SU-DHL-6 (cell line): ENCODE measurements around the gene GNGT2.

Experiments
- H2AFZ ChIP-seq: fragments of 200-600 bp; sonication (generic); 2 replicates; pipeline ENCODE4 v1.6.1; 2014; ENCODE audit warnings: low read depth, mild to moderate bottlenecking, moderate library complexity, mixed read lengths, antibody characterized with exemption, low read length; ENCODE audit not compliant: severe bottlenecking
- H3F3A ChIP-seq: fragments of 200-600 bp; shearing (Covaris generic); 2 replicates; pipeline ENCODE4 v1.6.0; 2016; ENCODE audit warnings: antibody characterized with exemption, mild to moderate bottlenecking; ENCODE audit not compliant: insufficient read depth
- H3K27ac ChIP-seq: fragments of 200-600 bp; sonication (generic); 2 replicates; pipeline ENCODE4 v1.5.1; 2016; ENCODE audit warnings: low read depth, mild to moderate bottlenecking, low read length, moderate library complexity, mixed read lengths
- H3K27me3 ChIP-seq: fragments of 200-600 bp; sonication (generic), shearing (Covaris generic); 2 replicates; pipeline ENCODE4 v1.6.0; 2014; ENCODE audit warnings: mild to moderate bottlenecking, low read length
- H3K36me3 ChIP-seq: fragments of 200-600 bp; sonication (generic); 2 replicates; pipeline ENCODE4 v1.6.1; 2014; ENCODE audit warnings: mild to moderate bottlenecking, low read length, mixed read lengths
- H3K4me2 ChIP-seq: fragments of 300-600, 200-600 bp; shearing (Covaris generic), sonication (generic); 2 replicates; pipeline ENCODE4 v1.6.0; 2014; ENCODE audit warnings: low read length, low read depth, mild to moderate bottlenecking; ENCODE audit not compliant: poor library complexity, severe bottlenecking
- H3K4me3 ChIP-seq: fragments of 200-600 bp; sonication (generic); 2 replicates; pipeline ENCODE4 v1.5.1; 2014; ENCODE audit warnings: antibody characterized with exemption, low read length, mild to moderate bottlenecking, mixed read lengths; ENCODE audit not compliant: insufficient read depth, poor library complexity, severe bottlenecking
- H3K79me2 ChIP-seq: fragments of 200-600 bp; sonication (generic); 2 replicates; pipeline ENCODE4 v1.6.1; 2014; ENCODE audit warnings: mild to moderate bottlenecking, low read length, moderate library complexity; ENCODE audit not compliant: insufficient read depth
- H3K9ac ChIP-seq: fragments of 200-600 bp; sonication (generic); 2 replicates; pipeline ENCODE4 v1.7.0; 2014; ENCODE audit warnings: mild to moderate bottlenecking, low read length
- H3K9me2 ChIP-seq: fragments of 200-600 bp; sonication (generic); replicated peaks from 2 replicates; pipeline ENCODE4 v1.6.1; 2014; ENCODE audit warnings: low read length; ENCODE audit not compliant: insufficient read depth
- H3K9me3 ChIP-seq: fragments of 200-600 bp; sonication (generic); 2 replicates; pipeline ENCODE4 v1.6.1; 2014; ENCODE audit warnings: low read length, mixed read lengths; ENCODE audit not compliant: insufficient read depth
- H4K20me1 ChIP-seq: fragments of 200-600 bp; sonication (generic); 2 replicates; pipeline ENCODE4 v1.6.1; 2014; ENCODE audit warnings: low read depth, mild to moderate bottlenecking, antibody characterized with exemption, low read length, moderate library complexity, mixed read lengths
- EZH2phosphoT487 ChIP-seq: fragments of 200-600 bp; sonication (generic), shearing (Covaris generic); conservative IDR thresholded peaks from 2 replicates; pipeline ENCODE4 v1.6.1; 2018; ENCODE audit warnings: mild to moderate bottlenecking, antibody characterized with exemption, low read length, moderate library complexity, mixed read lengths
- TF ChIP-seq, protein P1 (sequence below): fragments of 200-600 bp; sonication (generic); IDR thresholded peaks from one replicate; pipeline ENCODE4 v1.5.1; 2017; ENCODE audit warnings: antibody characterized with exemption, mild to moderate bottlenecking, low read length, moderate library complexity; ENCODE audit not compliant: insufficient read depth, poor library complexity, severe bottlenecking

The GNGT2 gene

DNA sequence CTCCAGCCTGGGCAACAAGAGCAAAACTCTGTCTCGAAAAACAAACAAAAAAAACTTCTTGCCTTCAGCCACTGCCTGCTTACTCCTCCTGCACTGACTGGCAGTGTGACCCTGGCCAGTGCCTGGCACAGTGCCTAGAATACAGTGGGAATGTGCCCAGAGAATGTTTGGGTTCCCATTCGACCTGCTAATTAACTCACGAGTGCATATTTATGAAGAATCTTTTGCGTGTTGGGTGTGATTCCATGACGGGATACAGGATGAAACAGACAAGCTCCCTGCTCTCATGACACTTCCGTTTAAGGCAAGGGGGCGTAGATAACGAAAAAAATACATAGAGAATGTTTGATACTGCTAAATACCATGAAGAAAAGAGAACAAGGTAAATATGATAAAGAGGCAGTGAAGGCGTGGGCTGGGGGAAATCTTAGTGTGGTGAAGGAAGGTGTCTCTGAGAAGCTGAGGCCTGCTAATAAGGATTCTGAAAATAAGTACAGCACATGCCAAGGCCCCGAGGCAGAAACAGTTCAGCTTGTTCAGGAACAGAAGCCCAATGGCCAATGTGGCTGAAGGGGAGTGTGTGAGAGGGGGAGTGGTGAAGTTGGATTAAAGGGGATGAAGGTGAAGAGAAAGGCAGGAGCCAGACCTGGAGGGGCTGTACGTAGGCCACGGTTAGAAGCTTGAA lies 4.4 kb upstream of the GNGT2 start:
- peak overlapping the region; percentile 19 for H3K4me2 ChIP-seq
- no peak overlapping the region; the same call in 1 of the 2 replicates for H3K9ac ChIP-seq
- no peak overlapping the region for H3K4me3 ChIP-seq
- H3K27me3 ChIP-seq: no peaks in the 10 kb centered on the region
- TF ChIP-seq, protein P1, sequence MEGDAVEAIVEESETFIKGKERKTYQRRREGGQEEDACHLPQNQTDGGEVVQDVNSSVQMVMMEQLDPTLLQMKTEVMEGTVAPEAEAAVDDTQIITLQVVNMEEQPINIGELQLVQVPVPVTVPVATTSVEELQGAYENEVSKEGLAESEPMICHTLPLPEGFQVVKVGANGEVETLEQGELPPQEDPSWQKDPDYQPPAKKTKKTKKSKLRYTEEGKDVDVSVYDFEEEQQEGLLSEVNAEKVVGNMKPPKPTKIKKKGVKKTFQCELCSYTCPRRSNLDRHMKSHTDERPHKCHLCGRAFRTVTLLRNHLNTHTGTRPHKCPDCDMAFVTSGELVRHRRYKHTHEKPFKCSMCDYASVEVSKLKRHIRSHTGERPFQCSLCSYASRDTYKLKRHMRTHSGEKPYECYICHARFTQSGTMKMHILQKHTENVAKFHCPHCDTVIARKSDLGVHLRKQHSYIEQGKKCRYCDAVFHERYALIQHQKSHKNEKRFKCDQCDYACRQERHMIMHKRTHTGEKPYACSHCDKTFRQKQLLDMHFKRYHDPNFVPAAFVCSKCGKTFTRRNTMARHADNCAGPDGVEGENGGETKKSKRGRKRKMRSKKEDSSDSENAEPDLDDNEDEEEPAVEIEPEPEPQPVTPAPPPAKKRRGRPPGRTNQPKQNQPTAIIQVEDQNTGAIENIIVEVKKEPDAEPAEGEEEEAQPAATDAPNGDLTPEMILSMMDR: no peak
- TF ChIP-seq EZH2phosphoT487: no peak
- no peaks in the 10 kb centered on the region for H3K9me2 ChIP-seq
- H3K9me3 ChIP-seq: no peaks in the 10 kb centered on the region
- no peak overlapping the region for H2AFZ ChIP-seq
- H3K36me3 ChIP-seq: no peaks in the 10 kb centered on the region
- peaks cover 20% of the 10 kb centered on the region for H3K79me2 ChIP-seq
- peak overlapping the region; percentile 87 for H3K27ac ChIP-seq
- H4K20me1 ChIP-seq: no peaks in the 10 kb centered on the region
- H3F3A ChIP-seq: peaks cover 57% of the 10 kb centered on the region

DNA sequence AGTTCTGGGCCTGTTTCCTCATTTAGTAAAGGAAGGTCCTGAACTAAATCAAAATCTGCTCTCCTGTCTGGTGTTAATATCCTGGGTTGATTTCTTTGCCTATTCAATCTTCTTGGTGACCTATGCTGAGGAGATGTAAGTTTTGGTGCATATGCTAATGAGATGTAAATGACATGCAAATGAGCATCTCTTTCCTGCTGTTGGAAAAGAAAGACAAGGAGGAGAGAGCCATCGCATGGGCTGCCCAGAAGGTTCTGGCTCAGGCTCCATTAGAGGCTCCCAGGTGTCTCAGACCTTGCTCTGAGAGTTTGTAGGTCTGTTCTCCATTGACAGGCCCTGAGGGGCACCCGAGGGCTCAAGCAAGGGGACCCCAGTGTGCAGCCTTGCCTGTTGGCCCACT lies 3.5 kb upstream of the GNGT2 start:
- peak overlapping the region; percentile 39 for H3K9ac ChIP-seq
- no peaks in the 10 kb centered on the region for H3K36me3 ChIP-seq
- H3K27me3 ChIP-seq: no peaks in the 10 kb centered on the region
- no peaks in the 10 kb centered on the region for H3K9me2 ChIP-seq
- H3K9me3 ChIP-seq: no peaks in the 10 kb centered on the region
- no peak overlapping the region for H2AFZ ChIP-seq
- H3F3A ChIP-seq: peaks cover 54% of the 10 kb centered on the region
- peaks cover 20% of the 10 kb centered on the region for H3K79me2 ChIP-seq
- H3K4me2 ChIP-seq: peak overlapping the region; percentile 88
- TF ChIP-seq EZH2phosphoT487: no peak
- TF ChIP-seq, protein P1: no peak
- H3K27ac ChIP-seq: peak overlapping the region; percentile 87
- peak overlapping the region; percentile 38 for H3K4me3 ChIP-seq
- no peaks in the 10 kb centered on the region for H4K20me1 ChIP-seq

DNA sequence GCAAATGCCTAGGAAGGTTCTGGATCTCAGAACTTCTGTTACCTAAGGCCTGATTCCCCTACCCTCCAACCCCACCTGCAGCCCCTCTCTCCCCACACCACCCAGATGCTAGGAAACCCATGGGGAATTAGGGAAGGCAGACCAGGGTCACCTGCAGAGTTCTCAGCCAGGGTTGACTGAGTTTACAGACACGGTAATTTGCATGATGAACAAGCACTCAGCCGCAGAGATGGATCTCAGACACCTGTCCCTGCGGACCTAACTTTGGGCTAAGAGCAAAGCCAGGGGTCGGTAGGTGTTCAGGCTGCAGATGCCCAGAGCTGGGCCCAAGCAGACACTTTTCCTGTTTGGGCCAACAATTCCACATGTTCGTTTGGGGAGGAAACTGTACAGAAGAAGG lies 3.0 kb upstream of the GNGT2 start:
- no peak for TF ChIP-seq EZH2phosphoT487
- TF ChIP-seq, protein P1: no peak
- peak overlapping the region; percentile 39 for H3K9ac ChIP-seq
- no peaks in the 10 kb centered on the region for H4K20me1 ChIP-seq
- H2AFZ ChIP-seq: no peak overlapping the region
- peak overlapping the region; percentile 88 for H3K4me2 ChIP-seq
- H3K79me2 ChIP-seq: peaks cover 20% of the 10 kb centered on the region
- H3K9me2 ChIP-seq: no peaks in the 10 kb centered on the region
- H3K4me3 ChIP-seq: peak overlapping the region; percentile 38
- H3K27me3 ChIP-seq: no peaks in the 10 kb centered on the region
- peaks cover 50% of the 10 kb centered on the region for H3F3A ChIP-seq
- H3K36me3 ChIP-seq: no peaks in the 10 kb centered on the region
- peak overlapping the region; percentile 87 for H3K27ac ChIP-seq
- no peaks in the 10 kb centered on the region for H3K9me3 ChIP-seq
